ENCODE data around the gene RXRB.

RXRB gene

DNA sequence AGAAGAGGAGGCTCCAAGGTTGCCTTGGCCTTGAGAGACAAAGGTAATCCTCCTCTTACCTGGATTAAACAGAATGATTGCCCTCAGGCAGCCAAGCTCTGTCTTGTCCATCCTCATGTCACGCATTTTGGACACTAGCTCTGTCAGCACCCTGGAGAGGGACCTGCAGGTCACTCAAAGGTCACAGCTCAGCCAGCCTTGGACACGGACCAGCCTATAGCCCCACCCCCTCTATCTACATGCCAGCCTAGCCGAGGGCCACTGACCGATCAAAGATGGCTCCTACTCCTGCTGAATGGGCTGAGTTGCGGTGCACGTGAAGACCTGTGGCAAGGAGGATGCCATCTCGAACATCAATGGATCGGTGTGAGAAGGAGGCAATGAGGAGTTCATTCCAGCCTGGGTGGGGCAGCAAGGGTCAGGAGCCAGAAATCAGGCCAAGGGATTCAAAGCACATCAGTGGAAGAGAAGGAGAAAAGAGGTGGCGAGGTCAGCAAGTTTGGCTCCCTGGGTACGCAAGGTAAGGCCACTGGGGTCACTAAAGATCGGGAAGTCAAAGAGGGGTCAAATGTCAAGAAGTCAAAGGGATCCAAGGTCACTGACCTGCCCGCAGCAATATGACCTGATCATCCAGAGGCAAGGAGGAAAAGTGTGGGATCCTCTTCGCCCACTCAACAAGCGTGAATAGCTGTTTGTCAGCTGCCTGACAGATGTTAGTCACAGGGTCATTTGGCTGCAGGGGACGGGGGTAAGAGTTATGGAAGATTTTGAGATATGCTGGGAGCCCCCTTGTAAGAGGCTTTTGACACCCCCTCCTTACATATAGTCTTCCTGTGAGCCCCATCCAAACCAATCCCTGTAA lies 4.9 kb downstream of the RXRB start:
- DNase-seq, result no peak

GRCh38 chr6:33194431-33194979 lies 6.0 kb downstream of the RXRB start:
- DNase-seq, result no peak

DNA sequence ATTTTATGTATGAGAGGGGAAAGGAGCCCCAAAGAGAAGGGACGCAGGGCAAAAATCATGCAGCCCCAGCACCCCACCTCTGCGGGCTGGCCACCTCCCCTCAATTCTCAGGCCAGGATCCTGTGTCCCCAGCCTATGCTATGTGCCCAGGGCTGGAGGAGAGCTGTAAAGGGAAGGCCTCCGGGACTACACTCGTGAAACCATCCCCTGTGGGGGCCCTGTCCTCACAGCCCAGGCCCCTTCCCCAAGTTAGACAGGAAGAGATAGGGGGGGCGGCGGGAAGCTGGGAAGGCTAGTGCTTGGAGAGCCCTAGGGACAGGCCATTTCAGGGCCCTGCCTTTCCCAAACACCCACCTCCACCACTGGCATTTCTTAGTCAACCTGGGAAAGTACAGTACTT lies 6.8 kb downstream of the RXRB start:
- DNase-seq, result no peak

DNA sequence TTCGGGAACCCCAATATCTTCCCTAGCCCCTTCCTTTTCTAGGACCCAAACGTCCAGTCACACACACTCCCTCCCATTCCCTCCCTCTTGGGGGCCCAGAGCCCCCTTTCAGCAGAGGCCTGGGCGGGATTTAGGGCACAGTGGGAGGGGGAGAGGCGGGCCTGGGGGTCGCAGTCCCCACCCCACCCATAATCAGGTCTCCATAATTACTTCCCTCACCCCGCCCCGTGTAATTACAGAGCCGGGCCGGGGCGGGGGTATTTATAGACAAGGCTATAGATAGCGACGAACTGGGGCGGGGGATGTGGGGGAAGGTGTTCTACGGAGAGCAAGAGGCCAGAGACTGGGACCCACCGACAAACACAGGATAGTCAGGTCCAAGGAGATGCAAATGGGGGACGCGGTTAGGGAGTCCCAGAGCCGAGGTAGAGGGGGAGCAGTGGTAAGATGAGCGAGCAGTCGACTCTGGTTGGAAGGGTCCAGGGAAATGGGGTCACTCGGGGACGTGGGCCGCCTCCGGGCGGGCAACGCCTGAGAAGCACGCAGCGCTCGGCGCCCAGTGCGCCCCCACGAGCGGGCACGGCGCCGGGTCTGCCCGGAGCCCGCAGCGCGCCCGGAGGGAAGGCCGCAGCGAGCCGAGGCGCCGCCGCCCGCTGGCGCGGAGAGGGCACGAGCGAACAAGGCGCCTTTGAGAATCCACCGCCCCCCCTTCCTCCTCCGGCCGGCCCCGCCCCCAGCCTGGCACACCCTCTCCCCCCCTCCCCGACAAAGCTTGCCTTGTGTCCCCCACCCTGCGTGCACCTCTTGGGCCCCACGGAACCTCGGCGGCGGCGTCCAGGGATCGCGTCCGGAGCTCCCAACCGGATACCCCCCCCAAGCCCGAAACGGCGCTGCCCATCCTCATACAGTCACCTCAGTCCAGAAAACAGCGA lies 7.5 kb downstream of the RXRB start:
- DNase-seq, result no peak

DNA sequence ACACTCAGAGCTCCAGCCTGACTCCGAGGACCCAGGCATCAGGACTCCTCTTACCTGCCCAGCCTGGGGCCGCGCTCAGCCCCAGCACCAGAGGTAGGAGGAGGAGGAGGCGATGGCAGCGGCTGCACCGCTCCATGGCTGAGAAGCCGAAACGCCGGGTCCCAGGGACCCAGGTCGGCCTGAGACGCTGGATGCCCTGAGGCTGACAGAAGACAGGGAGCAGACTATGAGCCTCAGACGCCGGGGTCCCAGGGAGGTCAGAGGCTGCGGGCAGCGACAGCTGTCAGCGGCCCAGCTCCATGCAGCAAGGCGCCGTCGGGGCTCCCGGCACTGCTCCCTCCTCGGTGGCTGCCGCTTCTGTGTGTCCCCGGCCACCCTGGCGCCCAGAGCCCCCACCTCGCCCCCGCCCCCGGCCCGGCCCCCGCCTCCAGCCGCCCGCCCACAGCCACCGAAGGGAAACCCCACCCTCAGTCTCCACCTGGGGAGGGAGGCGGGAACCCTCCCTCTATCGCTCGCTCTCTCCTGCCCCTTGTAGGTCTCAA lies 8.3 kb downstream of the RXRB start, which contains the start of gene COL11A2:
COL11A2 (minus strand) TSS at position 363 of the 542 bp plus-strand sequence; CDS start at position 136, 227 bp downstream.
- DNase-seq, result no peak

- no peak for DNase-seq
Measured at GRCh38 chr6:33191383-33192104, 8.9 kb downstream of the RXRB start.

- no peak for DNase-seq
Measured at GRCh38 chr6:33190504-33191107, 9.9 kb downstream of the RXRB start.

GRCh38 chr6:33189625-33190448 lies 10.6 kb downstream of the RXRB start:
- no peak for DNase-seq

GRCh38 chr6:33189164-33189563 lies 11.3 kb downstream of the RXRB start:
- no peak for DNase-seq

DNA sequence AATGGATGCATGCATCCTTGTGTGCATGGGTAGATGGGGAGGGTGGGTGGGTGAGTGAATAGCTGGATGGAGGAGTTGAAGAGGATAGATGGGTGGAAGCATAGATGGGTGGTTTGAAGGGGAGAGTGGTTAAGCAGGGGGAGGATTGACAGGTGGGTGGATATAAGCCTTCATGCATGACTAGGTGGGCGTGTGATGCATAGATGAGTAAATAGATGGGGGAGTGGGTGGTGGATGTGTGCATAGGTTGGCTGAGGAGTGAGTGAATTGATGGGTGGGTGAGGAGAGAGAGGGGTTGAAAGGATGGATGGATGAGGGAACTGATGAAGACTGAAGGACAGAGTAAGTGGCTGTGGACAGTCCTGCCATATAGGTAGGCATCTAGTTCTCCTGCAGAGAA lies 12.7 kb downstream of the RXRB start:
- DNase-seq, result no peak

DNA sequence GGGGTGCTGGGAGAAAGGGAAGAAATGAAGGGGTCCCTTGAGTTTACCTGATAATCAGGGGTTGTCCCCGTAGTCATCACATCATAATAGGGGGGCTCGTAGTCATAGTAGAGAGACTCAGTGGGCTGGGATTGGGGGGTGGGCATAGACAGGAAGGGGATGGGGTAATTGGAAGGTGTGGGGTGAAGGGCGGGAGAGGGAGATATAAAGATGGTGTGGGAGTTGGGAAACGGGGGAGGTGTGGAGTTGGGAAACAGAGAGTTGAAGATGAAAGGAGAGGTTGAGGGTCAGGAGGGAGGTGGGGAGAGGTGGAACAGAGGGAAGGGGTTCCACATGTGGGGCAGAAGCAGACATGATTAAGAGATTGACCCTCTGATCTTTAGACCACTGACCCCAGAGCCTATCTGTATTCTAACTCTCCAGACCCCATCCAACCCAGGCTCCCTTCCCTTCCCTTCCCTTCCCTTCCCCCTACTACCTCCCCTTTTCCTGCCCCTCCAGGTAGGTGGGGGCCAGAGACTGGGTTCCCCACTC lies 14.7 kb downstream of the RXRB start:
- no peak for DNase-seq

DNA sequence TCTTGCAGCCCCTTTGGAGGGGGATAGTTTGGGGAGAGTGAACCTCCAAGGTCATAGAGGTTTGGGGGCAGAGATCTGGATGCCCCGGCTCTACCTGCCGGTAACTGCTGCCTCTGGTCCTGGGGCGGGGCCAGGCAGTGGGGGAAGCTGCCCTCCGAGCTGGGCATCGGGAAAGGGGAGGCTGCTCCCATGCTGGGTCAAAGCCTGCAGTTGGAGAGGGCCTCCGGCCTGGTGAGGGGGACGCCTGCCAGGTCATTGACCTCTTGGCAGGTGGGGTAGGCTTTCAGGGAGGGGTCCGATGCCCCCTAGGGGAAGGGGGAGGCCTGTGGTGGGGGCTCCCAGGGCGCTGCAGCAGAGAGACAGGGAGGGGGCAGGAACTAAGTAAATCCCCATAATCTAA lies 15.3 kb downstream of the RXRB start:
- no peak for DNase-seq

GRCh38 chr6:33183071-33183683 lies 17.3 kb downstream of the RXRB start:
- no peak for DNase-seq

- DNase-seq, result no peak
Measured at GRCh38 chr6:33181141-33181540, 19.3 kb downstream of the RXRB start.

- no peak for DNase-seq
Measured at GRCh38 chr6:33178755-33179475, 21.6 kb downstream of the RXRB start.

GRCh38 chr6:33177552-33178446 lies 22.7 kb downstream of the RXRB start:
- no peak for DNase-seq

DNA sequence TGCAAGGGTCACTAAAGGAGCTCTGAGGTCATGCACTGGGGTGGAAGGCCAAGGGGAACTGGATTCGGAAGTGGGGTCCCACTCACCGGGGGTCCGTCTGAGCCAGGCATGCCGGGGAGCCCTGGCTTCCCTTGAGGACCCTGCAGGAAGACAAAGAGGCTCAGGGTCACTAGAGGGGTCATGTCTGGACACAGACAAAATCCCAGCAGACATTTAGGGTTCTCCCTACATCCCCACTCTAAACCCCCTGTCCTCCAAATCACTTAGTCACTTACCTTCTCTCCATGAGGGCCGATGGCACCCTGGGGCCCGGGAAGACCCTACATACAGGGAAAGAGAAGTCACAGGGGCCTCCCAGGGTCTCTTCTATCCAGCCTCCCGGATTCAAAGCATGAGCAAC lies 23.6 kb downstream of the RXRB start:
- no peak for DNase-seq

GRCh38 chr6:33175436-33176069 lies 24.9 kb downstream of the RXRB start:
- DNase-seq, result no peak
